GM19438 (cell line): ENCODE results near the gene ZNF212.
A peak's percentile ranks its signal among the peaks of the same experiment; 100 is the strongest.

Experiments
- ATAC-seq: cut with Tn5 transposase; IDR thresholded peaks from one replicate; pipeline ENCODE4 v1.9.1; 2021; ENCODE audit warnings: low read depth; ENCODE audit not compliant: unreplicated experiment

ZNF212 gene

GRCh38 chr7:149239345-149240143, at the start of gene ZNF212:
Gene ZNF212 (plus strand): TSS chr7:149239651. CDS start chr7:149239779, 128 bp downstream.
- ATAC-seq, result peak; percentile 99

DNA sequence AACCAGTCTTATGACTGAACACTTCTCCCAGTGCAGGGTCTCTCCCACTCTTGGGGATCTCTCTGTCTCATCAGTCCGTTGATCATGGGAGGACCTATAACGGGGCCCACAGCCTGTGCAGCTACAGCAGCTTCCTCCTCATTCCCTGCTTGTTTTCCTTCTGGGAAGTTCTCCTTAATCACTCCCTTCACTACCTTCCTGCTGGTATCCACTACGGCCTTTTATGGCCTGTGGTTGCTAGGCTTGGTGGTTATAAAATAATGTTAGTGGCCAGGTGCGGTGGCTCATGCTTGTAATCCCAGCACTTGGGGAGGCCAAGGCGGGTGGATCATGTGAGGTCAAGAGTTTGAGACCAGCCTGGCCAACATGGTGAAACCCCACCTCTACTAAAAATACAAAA, 47.6 kb upstream of the ZNF212 start:
- no peak for ATAC-seq

DNA sequence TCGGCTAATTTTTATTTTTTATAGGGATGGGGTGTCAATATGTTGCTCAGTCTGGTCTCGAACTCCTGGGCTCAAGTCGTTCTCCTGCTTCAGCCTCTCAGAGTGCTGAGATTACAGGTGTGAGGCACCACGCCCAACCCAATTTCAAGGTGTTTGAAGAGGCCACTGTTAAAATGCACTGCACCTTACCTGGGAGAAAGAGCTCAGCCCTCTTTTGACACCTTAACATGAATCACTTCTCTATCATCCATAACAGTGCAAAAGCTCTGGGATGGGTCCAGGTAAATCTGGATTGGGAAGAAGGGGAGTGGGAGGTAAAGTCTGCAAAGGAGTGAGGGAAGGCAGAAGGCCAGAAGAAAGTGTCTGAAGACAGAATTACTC, 44.7 kb upstream of the ZNF212 start:
- ATAC-seq, result no peak

DNA sequence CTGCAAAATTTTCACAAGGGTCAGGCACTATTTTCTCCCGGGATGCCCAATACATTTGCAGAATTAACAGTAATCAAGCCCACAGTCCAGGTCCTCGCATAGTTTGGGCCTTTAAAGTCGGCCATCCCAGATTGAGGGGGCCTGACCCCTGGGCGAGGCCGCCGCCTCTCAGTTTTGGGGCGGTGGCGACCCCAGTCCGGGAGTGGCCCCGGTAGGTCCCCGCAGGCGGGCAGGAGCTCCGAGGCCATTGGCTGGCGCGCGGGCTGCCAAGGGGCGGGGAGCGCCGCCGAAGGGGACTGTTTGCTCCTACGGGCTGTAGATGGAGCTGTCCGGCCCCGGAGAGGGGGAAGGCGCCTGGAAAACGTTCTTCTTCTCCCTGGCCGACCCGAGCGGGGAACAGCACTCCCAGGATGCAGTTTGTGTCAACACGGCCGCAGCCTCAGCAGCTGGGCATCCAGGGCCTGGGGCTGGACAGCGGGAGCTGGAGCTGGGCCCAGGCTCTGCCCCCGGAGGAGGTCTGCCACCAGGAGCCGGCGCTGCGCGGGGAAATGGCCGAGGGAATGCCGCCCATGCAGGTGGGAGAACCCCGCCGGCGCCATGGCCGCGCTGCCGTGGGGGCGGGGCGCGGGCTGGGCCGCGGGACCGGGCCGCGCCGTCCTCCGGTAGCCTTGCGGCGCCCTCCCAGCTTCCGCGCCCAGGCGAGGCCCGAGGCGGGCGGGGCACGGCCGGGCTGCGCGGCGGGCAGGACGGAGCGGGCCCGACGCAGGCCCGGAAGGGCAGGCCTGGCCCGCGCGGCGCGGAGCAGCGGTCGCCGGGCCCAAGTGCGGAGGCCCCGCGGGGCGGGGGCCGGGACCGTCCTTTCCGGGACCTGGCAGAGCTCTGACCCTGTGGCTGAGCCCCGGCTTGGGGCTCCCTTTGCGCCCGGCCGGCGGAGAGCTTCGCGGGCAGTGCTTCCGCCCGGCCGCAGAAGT, 44.0 kb upstream of the ZNF212 start, which contains the start of gene ZNF282:
TSS of gene ZNF282 (plus strand) at position 367 of the 971 bp plus-strand sequence. CDS start at position 411, 44 bp downstream.
- ATAC-seq, result peak; percentile 88

- peak; percentile 17 for ATAC-seq
Measured at GRCh38 chr7:149196151-149196704, 43.2 kb upstream of the ZNF212 start.

DNA sequence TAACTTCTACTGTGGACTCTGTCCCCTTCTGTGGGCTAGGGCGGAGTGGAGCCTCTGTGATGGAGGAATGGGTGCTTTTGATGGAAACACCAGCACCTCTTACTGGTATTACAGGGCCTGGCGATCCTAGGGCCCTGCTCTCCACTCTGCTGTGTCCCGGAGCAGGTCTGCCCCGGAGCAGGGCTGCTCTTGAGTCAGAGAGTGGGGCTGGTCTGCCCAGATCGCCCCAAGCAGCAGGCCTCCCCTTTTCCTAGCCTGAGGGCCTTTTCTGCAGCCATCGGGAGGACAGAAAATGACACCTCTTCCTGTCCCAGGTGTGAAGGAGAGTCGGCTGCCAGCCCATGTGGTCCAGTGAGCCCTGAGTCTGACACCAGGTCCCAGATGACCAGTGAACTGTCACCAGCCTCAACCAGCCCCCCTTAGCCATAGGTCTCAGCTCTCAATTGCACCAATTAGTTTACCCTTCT, 42.7 kb upstream of the ZNF212 start:
- no peak for ATAC-seq

DNA sequence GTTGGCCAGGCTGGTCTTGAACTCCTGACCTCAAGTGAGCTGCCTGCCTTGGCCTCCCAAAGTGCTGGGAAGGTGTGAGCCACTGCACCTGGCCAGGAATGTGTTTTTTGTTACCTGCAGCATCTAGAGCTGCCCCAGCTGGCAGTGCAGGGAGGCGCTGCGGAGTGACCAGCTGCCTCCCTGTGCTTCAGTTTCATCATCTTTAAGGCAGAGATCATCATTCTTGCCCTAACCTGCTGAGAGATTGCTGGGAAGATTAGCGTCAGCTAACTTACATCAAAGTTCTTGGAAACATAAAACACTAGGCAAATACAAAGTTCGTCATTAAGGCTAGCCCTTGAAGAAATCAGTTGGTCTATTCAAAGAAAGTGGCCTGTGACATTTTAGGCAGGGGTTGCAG, 41.8 kb upstream of the ZNF212 start:
- no peak for ATAC-seq

DNA sequence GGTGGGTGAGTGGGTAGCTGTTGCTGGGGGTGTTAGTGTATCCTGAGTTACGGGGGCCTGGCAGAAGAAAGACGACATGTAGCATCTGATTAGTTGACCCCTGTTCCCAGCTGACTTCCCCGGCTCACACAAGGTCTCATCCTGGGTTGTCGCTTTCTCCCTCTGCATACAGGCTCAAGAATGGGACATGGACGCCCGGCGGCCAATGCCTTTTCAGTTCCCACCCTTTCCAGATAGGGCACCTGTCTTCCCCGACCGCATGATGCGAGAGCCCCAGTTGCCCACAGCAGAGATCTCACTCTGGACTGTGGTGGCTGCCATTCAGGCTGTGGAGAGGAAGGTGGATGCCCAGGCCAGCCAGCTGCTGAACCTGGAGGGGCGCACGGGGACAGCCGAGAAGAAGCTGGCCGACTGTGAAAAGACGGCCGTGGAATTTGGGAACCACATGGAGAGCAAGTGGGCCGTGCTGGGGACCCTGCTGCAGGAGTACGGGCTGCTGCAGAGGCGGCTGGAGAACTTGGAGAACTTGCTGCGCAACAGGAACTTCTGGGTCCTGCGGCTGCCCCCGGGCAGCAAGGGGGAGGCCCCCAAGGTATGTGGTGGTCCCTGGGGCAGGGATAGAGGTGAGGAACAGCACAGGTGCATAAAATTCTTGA, 41.2 kb upstream of the ZNF212 start:
- no peak for ATAC-seq

DNA sequence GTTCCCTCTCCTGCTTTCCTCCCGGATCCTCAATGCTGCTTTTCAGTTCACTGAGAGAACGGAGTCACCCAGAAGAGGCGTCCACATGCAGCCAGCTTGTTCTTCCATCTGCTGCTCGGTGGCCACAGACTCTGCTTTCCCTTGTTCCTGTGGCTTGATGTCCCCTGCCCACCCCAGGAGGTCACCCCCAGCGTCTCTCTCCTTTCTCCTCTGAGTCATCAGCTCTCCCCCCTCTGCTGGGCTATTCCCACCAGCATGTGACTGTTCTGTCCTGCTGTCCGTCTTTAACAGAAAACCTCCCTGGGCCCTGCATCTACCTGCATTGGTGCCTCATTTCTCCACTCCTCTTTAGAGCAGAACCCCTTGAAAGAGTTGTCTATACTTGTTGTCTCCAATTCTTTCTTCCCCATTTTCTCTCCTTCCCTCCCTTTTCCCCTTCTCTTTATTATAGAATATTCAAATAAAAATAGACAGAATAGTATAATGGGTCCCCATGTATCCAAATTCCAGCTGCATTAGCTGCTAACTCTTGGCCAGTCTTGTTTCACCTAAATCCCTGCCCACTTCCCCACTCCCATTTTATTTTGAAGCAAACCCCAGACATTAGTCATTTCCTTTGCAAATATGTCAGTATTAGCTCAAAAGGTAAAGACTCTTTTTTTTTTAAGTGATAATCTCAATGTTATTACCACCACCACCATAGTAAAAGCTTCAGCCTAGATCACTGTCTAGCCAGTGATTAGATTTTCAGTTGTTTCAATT, 40.0 kb upstream of the ZNF212 start:
- ATAC-seq, result no peak

DNA sequence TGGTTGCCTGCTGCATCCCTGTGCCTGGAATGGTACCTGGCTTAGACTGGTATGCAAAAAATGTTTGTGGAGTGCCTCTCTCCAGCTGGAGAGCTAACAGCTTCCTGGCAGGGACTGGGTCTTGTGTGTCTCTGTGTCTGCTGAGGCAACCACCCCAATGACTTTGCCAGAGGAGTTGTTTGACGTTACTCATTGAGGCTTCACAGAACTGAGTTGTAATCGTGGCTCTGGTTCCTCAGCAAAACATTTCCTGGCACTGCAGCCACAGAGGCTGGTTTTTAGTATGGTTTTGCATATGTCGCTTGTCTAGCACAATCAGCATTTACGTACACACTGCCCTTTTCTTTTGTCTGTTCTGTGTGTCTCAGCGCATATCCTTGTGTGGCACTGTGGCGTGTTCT, 36.6 kb upstream of the ZNF212 start:
- no peak for ATAC-seq

DNA sequence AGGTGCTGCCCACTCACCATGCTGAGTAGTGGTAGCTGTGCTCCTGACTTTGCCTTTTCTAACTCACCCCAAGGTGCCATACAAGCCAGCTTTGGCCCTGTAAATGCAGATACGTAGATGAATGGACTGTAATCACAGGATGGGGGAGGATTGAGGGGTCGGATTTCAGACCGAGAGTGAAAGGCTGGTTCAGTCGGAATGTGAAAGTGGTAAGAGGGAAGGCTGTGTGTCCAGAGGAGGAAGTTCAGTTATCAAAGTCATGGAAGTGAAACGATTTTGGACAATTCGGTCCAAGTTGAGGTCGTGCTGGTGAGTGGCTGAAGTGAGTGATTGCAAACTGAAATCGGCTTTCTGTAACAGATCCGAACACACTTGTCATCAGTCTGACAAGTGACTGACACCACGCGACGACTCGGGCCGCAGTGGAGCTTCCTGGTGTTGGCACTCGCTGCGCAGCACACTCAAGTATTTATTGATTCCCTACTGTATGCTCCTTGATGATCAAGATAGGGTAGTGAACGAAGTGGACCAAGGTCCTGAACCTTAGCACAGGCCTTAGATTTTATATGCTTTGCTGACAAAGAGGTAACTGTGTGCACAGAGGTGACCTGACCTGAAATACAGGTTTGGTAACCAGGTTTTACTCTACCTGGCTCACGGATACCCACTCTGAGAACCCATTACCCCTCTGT, 33.6 kb upstream of the ZNF212 start:
- no peak for ATAC-seq

DNA sequence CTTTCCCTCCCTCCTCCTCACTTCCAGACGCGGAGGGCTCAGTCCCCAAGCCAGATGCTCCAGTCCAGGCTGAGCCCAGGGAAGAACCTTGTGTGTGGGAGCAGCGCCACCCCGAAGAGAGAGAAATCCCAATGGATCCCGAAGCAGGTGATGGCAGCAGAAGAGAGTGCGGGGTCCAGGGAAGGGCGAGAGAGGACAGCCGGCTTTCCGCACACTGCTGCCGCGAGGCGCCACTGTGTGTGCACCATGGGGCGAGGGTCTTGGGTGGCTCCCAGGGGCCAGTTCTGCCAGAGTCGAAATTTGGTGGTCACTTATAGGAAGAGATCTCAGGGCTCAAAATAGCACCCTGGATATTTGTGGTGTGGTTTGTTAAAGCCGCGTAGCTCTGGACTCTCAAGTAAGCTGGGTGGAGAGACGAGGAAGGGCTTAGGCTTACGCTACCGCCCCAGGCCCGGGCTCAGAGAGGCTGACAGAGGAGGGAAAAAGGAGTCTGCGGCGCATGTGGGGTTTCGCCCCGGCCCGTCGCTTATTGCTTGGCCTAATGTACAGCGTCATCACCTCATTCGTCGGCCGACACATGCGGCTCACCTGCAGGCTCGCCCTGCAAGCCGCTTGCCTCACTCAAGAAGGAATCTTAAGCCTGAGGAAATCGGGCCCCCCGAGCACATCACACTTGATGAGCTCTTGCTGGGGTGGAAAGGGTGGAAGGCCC, 32.0 kb upstream of the ZNF212 start:
- ATAC-seq, result no peak

- ATAC-seq, result no peak
Measured at GRCh38 chr7:149209518-149210269, 29.8 kb upstream of the ZNF212 start.

GRCh38 chr7:149210551-149210950, 28.9 kb upstream of the ZNF212 start:
- ATAC-seq, result no peak

DNA sequence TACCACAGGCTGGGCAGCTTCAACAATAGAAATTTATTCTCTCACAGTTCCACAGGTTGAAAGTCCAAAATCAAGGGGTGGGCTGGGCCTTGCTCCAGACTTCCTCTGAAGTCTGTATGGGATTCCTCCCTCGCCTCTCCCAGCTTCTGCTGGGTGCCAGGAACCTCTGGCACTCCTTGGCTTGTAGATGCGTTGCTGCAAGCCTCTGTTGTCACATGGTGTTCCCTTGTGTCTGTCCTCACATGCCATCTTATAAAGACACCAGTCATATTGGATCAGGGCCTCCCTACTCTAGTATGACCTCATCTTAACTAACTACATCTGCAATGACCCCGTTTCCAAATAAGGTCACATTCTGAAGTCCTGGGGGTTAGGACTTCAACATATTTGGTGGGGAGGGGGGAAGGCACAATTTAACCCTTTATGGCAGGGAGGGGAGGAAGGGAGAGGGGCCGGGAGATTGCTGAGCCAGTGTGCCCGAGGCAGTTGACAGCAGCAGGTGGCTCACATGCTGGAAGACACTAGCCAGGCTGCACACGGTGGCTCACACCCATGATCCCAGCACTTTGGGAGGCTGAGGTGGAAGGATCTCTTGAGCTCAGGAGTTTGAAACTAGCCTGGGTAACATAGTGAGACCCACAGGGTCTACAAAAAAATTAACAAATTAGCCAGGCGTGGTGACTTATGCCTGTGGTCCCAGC, 25.3 kb upstream of the ZNF212 start:
- ATAC-seq, result no peak

- ATAC-seq, result no peak
Measured at GRCh38 chr7:149216402-149216801, 23.0 kb upstream of the ZNF212 start.

DNA sequence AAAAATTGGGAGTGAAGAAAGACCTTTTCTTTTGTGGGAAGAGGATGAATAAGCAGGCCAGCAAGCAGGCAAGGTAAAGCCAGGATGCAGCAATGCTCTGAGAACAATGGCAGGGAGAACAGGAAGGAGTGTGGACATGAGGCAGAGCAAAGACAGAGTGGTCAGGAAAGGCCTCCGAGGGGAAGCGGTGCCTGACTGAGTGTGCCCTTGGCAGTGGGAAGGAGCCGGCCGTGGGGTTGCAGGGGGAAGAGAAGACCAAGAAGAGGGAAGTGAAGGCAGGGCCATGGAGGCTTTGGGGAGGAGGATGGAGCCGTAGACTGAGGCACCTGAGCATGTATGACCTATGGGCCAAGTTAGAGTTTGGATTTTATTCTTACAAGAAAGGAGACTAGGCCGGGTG, 21.9 kb upstream of the ZNF212 start:
- ATAC-seq, result no peak
